Measurements from ENCODE around the gene SIAH2.
A peak's percentile ranks its signal among the peaks of the same experiment; 100 is the strongest.

The SIAH2 gene

DNA sequence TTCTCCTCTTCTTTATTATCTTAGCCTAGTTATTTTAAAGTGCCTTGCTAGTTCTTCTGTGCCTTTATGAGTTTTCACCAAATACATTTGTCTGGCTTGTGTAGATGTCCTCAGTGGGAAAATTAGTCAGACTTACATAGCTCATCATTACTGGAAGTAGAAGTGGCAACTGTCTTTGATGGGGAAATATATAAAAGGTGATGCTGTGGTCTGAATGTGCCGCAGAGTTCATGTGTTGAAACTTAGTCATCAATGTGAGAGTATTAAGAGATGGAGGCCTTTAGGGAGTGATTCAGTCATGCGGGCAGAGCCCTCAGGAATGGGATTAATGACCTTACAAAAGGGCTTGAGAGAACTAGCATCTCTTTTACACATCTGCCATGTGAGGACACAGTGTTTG lies 52.9 kb downstream of the SIAH2 start:
- Histone ChIP-seq H3K27ac (ENCODE audit: low read length) (no peak overlapping the region), H3K27me3 (replicated peaks; ENCODE audit: insufficient read depth, low read length) (no peaks in the 10 kb centered on the region), H3K9me3 (replicated peaks; ENCODE audit: insufficient read depth, low read length) (no peaks in the 10 kb centered on the region), H3F3A (ENCODE audit: insufficient read depth, low read length) (no peaks in the 10 kb centered on the region), H3K4me1 (ENCODE audit: low read length) (no peaks in the 10 kb centered on the region), H3K36me3 (replicated peaks; ENCODE audit: insufficient read depth, low read length) (no peaks in the 10 kb centered on the region), H2AFZ (ENCODE audit: low read length) (no peak overlapping the region), H4K20me1 (ENCODE audit: insufficient read depth, low read length) (no peaks in the 10 kb centered on the region), H3K9me2 (replicated peaks; ENCODE audit: insufficient read depth, low read length) (no peaks in the 10 kb centered on the region), H3K9ac (ENCODE audit: low read length) (no peak overlapping the region), H3K4me3 (ENCODE audit: low read length) (no peak overlapping the region), H3K79me2 (ENCODE audit: low read length) (no peaks in the 10 kb centered on the region), H3K4me2 (ENCODE audit: low read depth, low read length) (no peak overlapping the region)
- TF ChIP-seq EZH2 (optimal IDR thresholded peaks at IDR 0.05; ENCODE audit: low read depth, low read length) (no peak), EZH2phosphoT487 (IDR thresholded peaks at IDR 0.05; ENCODE audit: low read length) (no peak)
- TF ChIP-seq, protein P1, sequence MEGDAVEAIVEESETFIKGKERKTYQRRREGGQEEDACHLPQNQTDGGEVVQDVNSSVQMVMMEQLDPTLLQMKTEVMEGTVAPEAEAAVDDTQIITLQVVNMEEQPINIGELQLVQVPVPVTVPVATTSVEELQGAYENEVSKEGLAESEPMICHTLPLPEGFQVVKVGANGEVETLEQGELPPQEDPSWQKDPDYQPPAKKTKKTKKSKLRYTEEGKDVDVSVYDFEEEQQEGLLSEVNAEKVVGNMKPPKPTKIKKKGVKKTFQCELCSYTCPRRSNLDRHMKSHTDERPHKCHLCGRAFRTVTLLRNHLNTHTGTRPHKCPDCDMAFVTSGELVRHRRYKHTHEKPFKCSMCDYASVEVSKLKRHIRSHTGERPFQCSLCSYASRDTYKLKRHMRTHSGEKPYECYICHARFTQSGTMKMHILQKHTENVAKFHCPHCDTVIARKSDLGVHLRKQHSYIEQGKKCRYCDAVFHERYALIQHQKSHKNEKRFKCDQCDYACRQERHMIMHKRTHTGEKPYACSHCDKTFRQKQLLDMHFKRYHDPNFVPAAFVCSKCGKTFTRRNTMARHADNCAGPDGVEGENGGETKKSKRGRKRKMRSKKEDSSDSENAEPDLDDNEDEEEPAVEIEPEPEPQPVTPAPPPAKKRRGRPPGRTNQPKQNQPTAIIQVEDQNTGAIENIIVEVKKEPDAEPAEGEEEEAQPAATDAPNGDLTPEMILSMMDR (IDR thresholded peaks at IDR 0.05; ENCODE audit: low read length): no peak
- DNase-seq: no peak

DNA sequence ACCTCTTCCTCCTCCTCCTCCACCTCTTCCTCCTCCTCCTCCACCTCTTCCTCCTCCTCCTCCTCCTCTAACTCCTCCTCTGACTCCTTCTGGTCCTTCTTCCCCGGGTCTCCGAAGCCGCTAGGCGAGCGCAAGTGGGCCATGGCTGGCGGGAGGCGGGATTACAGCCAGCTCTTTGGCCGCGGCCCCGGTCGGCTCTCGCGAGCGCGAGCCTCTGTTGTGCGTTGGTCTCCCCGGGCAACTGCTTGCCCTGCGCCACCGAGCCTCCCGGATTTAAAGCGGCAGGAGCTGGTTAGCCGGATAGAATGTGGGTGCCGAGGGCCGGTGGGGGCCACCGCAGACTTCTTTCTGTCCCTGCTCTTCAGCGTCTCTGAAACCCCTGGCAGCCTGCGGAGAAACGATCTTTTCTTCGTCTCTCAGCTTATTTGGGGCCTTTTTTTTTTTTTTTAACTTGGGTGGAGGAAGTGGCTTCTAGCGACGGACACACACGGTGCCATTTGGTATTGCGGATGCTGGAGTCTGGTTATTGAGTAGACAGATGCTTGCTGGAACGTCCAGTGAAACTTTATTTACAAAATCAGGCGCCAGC lies 59.1 kb downstream of the SIAH2 start, which contains the start of gene ERICH6:
Gene ERICH6, minus strand, starts transcription at position 165 of the 589 bp plus-strand sequence. Its CDS starts 22 bp downstream, at position 143.
- Histone ChIP-seq H3K4me2 (ENCODE audit: low read depth, low read length) (peak within 1 kb of the TSS; percentile 76), H3K4me3 (ENCODE audit: low read length) (peak within 1 kb of the TSS; percentile 65), H3K27me3 (replicated peaks; ENCODE audit: insufficient read depth, low read length) (no peaks in the 10 kb centered on the region), H3K27ac (ENCODE audit: low read length) (peak within 1 kb of the TSS; percentile 74; the same call in 1 of the 2 replicates), H3K36me3 (replicated peaks; ENCODE audit: insufficient read depth, low read length) (no peaks in the 10 kb centered on the region), H2AFZ (ENCODE audit: low read length) (peak within 1 kb of the TSS; percentile 84), H3K9me3 (replicated peaks; ENCODE audit: insufficient read depth, low read length) (no peaks in the 10 kb centered on the region), H3K9ac (ENCODE audit: low read length) (peak within 1 kb of the TSS; percentile 85), H3K79me2 (ENCODE audit: low read length) (no peaks in the 10 kb centered on the region), H3F3A (ENCODE audit: insufficient read depth, low read length) (0 out of 2 replicates have a peak, but pooled peaks cover 5% of the 10 kb centered on the region), H3K4me1 (ENCODE audit: low read length) (no peaks in the 10 kb centered on the region), H4K20me1 (ENCODE audit: insufficient read depth, low read length) (no peaks in the 10 kb centered on the region), H3K9me2 (replicated peaks; ENCODE audit: insufficient read depth, low read length) (no peaks in the 10 kb centered on the region)
- peak; percentile 93 for DNase-seq
- TF ChIP-seq, protein P1 (IDR thresholded peaks at IDR 0.05; ENCODE audit: low read length): peak; percentile 23
- TF ChIP-seq EZH2 (optimal IDR thresholded peaks at IDR 0.05; ENCODE audit: low read depth, low read length): no peak

DNA sequence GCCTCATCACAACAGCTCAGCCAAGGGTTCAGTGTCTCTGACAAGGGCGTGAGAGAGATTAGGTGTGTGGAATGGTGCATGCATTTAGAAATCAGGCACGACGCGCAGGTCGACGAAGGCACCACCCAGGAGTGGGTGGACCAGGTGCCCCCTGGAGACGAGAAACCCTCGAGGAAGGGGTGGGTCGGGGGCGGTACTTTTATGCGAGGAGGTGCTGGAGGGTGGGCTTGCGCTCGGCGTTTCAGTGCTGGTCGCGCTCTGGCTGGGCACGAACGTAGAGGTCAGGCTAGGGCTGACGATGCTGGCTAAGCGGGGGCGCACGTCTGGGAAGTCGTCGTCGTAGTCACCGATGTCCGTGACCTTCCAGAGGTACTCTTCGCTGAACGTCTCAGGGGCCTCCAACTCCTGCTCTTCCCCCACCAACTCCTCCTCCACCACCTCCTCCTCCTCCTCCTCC lies 59.6 kb downstream of the SIAH2 start:
- no peak for DNase-seq
- peak overlapping the region; percentile 85 for H3K9ac ChIP-seq (ENCODE audit: low read length)

More for the DNA sequence above, 59.6 kb downstream of the SIAH2 start:
- H3K36me3 ChIP-seq (replicated peaks; ENCODE audit: insufficient read depth, low read length): no peaks in the 10 kb centered on the region
- 0 out of 2 replicates have a peak, but pooled peaks cover 5% of the 10 kb centered on the region for H3F3A ChIP-seq (ENCODE audit: insufficient read depth, low read length)
- H3K27ac ChIP-seq (ENCODE audit: low read length): peak overlapping the region; percentile 74; the same call in 1 of the 2 replicates
- H3K4me2 ChIP-seq (ENCODE audit: low read depth, low read length): peak overlapping the region; percentile 76
- H4K20me1 ChIP-seq (ENCODE audit: insufficient read depth, low read length): no peaks in the 10 kb centered on the region
- no peaks in the 10 kb centered on the region for H3K9me3 ChIP-seq (replicated peaks; ENCODE audit: insufficient read depth, low read length)
- H3K79me2 ChIP-seq (ENCODE audit: low read length): no peaks in the 10 kb centered on the region
- H3K9me2 ChIP-seq (replicated peaks; ENCODE audit: insufficient read depth, low read length): no peaks in the 10 kb centered on the region
- no peaks in the 10 kb centered on the region for H3K27me3 ChIP-seq (replicated peaks; ENCODE audit: insufficient read depth, low read length)
- peak overlapping the region; percentile 65 for H3K4me3 ChIP-seq (ENCODE audit: low read length)
- TF ChIP-seq, protein P1 (IDR thresholded peaks at IDR 0.05; ENCODE audit: low read length): no peak
- TF ChIP-seq EZH2phosphoT487 (IDR thresholded peaks at IDR 0.05; ENCODE audit: low read length): no peak
- no peak for TF ChIP-seq EZH2 (optimal IDR thresholded peaks at IDR 0.05; ENCODE audit: low read depth, low read length)
- H2AFZ ChIP-seq (ENCODE audit: low read length): peak overlapping the region; percentile 18
- H3K4me1 ChIP-seq (ENCODE audit: low read length): no peaks in the 10 kb centered on the region

Data from MM.1S (cell line).